Hypothalamus (tissue), 51 donors: ENCODE data around the gene LRP1B.

Experiments
- DNase-seq, 51 donors: peaks; one replicate each; lab custom pipeline; 2025; lab: John Stamatoyannopoulos, UW

Gene LRP1B

GRCh38 chr2:141068053-141068682, 1062.6 kb downstream of the LRP1B start:
- DNase-seq: no peak

- no peak for DNase-seq
Observed at GRCh38 chr2:141065042-141065441, 1065.8 kb downstream of the LRP1B start.

DNA sequence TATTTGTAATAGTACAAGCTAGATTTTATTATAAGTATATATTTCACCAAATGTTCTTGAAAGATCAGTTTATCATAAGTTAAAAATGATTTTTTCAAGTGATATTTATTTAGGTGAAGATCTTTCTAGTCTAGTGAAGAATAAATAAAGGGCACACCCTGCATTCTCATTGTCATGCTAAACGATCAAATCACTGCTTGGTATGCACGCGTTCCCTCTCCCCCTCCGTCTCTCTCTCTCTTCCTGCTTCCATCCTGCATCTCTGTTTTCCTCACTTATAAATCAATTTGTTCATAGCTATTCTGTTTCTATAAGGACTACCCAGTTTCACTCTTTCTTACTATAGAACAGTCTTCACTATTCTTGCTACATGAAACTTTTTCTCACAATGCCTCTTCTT, 1067.4 kb downstream of the LRP1B start:
- no peak for DNase-seq

DNA sequence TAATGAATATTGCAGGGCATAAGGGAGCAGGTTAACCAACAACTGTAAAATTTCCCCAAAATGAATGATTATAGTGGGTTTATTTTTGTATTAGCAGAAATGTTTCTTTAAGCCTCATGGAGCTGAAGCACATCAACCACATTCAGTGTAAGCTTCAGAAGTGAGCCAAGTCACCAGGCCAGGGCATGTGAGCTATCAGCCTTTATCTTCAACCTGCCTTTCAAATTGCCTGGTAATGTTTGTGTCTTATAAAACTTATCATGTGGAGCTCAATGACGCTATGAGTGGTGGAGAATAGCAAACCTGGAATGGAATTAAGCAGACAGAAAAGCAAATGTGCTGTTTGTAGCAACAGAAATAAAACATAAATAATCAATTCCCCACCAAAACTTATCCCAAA, 1068.4 kb downstream of the LRP1B start:
- DNase-seq: peak in 2 of 51 donors; percentile 0 to 1

- peak in 8 of 51 donors; percentile 1 to 27 (median 6) for DNase-seq
Observed at GRCh38 chr2:141062031-141062430, 1068.8 kb downstream of the LRP1B start.

GRCh38 chr2:141058556-141058955, 1072.3 kb downstream of the LRP1B start:
- DNase-seq: no peak

DNA sequence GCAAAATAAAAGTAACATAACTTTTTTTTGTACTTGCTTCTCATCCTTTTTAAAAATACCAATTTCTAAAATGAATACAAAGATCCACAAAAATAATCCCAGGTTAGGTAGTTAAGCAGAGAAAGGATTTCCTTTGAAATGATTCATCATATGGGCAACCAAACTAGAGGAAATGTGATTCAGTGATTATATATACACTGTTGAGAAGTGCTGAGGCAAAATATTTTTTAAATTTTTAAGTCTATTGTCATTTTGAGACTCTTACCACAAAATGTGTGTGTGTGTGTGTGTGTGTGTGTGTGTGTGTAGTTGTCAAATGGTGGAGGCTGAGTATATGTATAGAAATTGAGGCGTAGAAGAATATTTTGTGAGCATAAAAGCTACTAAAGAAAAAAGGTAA, 1075.3 kb downstream of the LRP1B start:
- DNase-seq: no peak

GRCh38 chr2:141048951-141049350, 1081.9 kb downstream of the LRP1B start:
- peak in 1 of 51 donors; percentile 8 for DNase-seq

DNA sequence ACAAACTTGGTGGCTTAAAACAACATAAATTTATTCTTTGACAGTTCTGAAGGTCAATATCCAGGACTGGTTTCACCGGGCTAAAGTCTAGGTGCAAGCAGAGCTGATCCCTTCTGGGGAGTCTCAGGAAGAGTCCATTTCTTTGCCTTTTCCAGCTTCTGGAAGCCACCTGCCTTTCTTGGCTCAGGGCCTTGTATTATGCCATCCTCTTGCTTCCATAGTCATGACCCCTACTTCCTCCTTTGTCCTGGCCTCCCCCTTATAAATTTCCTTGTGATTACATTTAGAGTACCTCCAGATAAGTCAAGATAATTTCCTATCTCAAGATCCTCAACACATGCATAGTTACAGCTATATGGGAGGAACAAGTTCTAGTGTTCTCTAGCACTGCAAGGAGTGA, 1089.5 kb downstream of the LRP1B start:
- DNase-seq: no peak

- DNase-seq: no peak
Observed at GRCh38 chr2:141038341-141038740, 1092.5 kb downstream of the LRP1B start.

- no peak for DNase-seq
Observed at GRCh38 chr2:141037361-141037760, 1093.5 kb downstream of the LRP1B start.

DNA sequence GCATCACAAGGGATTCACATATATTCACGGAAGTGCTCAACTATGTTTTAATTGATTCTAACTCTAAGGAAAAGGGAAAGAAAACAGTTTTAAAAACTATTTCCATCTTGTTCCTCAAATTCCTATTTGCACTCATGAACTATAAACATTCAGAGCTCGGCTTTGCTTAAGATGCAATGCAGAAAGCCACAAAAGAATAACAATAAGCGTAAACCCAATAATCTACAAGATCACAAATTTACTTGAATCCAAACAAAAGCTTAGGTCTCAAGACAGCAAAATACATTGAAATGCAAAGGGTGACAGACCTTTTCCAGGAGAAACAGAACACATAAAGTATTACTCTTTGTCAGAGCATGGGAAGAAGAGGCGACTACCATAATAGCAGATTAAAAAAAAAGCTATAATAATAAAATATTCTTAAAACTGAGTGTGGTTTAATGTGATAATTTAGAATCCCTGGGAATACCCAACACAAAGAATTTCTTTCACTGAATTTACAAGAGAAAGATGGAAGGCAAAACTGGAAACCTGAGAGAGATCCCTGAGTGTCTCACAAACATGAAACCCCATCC, 1094.9 kb downstream of the LRP1B start:
- DNase-seq: no peak

DNA sequence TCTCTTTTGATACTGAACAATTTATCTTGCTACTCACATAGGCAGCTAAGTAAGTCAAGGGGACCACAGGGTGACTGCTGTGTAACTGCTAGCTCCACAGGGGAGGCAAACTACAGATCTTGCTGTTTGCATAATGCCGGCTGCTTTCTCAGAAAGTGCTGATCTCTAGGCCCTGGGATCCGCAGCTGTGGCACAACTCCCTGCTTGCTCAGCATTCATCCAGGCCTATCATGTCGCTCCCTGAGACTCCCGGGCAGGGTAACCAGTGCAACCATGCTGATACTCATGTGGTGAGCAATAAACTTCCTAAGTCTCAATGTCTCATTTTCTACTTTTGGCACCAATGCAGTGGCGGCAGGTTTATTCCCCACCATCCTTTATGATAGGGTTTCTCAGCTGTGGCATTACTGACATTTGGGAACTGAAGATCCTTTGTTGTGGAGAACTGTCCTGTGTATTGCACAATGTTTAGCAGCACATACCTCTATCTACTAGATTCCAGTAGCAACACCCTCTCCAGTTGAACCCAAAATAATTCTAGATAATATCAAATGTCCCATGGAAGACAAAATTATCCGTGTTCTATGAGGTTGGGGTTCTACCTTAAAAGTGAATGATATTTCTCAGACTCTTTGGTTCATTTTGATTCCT, 1101.3 kb downstream of the LRP1B start:
- peak in 14 of 51 donors; percentile 0 to 21 (median 3) for DNase-seq

GRCh38 chr2:141027221-141027620, 1103.6 kb downstream of the LRP1B start:
- no peak for DNase-seq

DNA sequence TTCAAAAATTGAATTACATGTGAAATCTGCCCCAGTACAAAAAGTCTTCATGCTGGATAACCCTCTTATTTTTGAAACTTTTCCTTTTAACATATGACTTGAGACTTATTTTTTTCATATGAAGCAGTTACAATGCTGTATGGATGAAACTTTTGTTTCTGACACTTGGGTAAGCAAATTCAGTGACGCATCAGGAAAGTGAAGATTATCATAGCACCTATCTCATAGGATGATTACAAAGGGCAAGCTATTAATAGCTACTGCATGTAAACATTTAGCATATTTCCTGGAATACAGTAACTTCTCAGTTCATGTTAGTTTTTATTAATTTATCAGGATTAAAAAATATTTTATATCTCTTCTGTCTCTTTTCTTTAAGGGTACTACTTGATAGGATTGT, 1109.2 kb downstream of the LRP1B start:
- no peak for DNase-seq

DNA sequence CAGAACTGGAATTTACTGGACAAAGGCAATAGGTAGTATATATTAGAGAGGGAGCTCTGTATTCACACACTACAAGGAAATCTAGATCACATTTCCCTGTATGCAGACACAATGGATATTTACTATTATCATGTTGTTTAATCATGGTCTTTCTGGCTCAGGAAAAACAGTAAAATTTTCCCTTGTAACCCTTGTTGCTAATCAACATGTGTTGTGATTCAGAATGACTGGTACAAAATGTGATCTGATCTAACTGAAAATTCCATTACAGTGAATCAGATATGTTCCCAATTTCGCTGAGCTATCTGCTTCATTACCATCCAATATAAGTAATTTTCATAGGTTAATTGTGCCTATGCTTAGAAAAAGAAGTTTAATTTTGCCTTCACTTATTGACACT, 1109.7 kb downstream of the LRP1B start:
- no peak for DNase-seq

- no peak for DNase-seq
Observed at GRCh38 chr2:141020346-141020745, 1110.5 kb downstream of the LRP1B start.

DNA sequence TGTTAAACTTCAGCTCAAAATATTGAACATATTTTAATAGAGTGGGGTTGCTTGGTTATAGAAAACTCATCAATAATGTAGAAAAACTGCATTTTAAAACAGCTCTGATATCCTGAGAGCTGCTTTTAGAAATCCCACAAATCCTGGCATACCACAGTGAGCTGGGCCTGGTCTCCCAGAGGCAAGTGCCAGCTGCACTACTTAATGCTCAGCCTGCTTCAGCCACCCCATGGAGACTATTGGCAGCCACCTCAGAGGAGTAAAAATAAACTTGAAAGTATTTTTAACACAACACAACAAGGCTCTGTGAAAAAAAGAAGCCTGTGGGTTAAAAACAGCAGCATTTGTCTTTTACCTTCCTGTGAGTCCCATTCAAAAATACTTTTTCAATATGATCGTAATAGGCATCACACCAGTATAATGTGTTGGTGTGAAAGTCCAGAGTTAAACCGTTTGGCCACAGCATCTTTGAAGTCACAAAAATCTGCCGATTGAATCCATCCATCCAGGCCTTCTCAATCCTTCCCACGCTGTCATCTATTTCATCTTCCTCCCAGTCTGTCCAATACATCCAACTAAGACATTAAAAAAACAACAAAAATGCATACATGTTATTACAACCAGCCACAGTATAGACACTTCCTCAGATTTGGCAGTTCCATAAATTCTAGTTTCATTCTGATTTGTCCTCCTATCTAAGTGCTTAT, 1115.3 kb downstream of the LRP1B start:
- peak in 38 of 51 donors; percentile 0 to 70 (median 22) for DNase-seq

GRCh38 chr2:141003967-141004657, 1126.7 kb downstream of the LRP1B start:
- DNase-seq: no peak

GRCh38 chr2:141001750-141002149, 1129.1 kb downstream of the LRP1B start:
- no peak for DNase-seq

GRCh38 chr2:140998577-140998976, 1132.2 kb downstream of the LRP1B start:
- DNase-seq: no peak
